Measurements from ENCODE around the gene CACNA1G.

- no peak for TF ChIP-seq CTCF (IDR thresholded peaks at IDR 0.05)
- TF ChIP-seq POLR2A (IDR thresholded peaks at IDR 0.05): no peak
- TF ChIP-seq POLR2AphosphoS5 (IDR thresholded peaks at IDR 0.05): no peak
Measured at GRCh38 chr17:50672071-50672470, 111.6 kb downstream of the CACNA1G start.

All from breast epithelium (tissue), 3 donors.